T-helper 1 cell treated with Interleukin-12 subunit alpha and Interleukin-12 subunit beta and Interleukin-4 antibody, amounts not matched to agents 30 ng/mL and 1 ng/mL, for 36 hours (primary cell): ENCODE measurements around the gene MAP3K14. TPM values are rescaled to one million over a fixed set of nuclear protein-coding genes. Genes with fewer than 3 reads are reported as not detected.
"Not testable (repeated sequence)": the region's sequence is repeated elsewhere in the genome, so short reads cannot be mapped to it uniquely, and the experiment has no call there.

ENCODE experiments used
- intact Hi-C: fragments of 100-400 bp; cut with micrococcal nuclease; formaldehyde crosslinking; loops from one replicate; pipeline ENCODE4 v1.15.1; 2024
- total RNA-seq: library from RNA; stranded (reverse); gene quantifications from 2 replicates; pipeline ENCODE4 v1.2.3, GENCODE V29; 2022

The MAP3K14 gene
- total RNA-seq, 1 donor from 2014 or later = 44.9 TPM

- intact Hi-C loops = loop anchor here (1.0 kb wide), 1 partner anchor 14 kb away; no protein-coding TSS in a partner anchor
Observed at GRCh38 chr17:45261577-45262515, 55.0 kb downstream of the MAP3K14 start, which contains the start of gene SPATA32. Gene SPATA32 (minus strand): TSS chr17:45262094. CDS start chr17:45262016, 78 bp downstream.

DNA sequence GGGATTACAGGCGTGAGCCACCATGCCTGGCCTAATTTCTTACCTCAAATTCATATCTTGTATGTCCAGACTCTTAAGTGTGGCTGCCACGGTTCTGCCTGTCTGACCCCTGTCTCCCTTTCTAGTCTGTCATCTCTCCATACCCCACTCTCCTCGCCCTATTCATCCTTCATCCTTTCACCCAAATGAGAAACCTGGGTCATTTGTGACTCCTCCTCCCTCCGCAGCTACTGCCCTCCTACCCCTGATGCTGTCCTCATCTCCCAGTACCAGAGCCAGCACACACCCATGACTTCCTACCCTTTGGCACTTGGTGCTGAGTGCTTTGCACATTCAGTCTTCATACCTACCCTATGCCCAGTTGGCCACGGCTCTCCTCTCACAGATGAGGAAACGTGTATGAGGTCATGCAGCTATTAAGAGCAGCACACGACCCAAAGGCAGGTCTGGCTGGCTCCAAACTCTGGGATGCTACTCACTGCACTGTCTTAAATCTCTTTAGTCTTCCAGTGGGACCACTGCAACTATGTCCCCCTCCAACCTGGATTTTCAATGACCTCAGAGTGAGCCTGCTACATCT is 56.5 kb downstream of the MAP3K14 start:
- intact Hi-C loops = no loop called here

GRCh38 chr17:45258981-45259380 is 57.8 kb downstream of the MAP3K14 start:
- intact Hi-C loops = no loop called here

GRCh38 chr17:45257115-45257514 is 59.7 kb downstream of the MAP3K14 start:
- intact Hi-C loops = no loop called here

- intact Hi-C loops = no loop called here
Observed at GRCh38 chr17:45256114-45256966, 60.5 kb downstream of the MAP3K14 start.

DNA sequence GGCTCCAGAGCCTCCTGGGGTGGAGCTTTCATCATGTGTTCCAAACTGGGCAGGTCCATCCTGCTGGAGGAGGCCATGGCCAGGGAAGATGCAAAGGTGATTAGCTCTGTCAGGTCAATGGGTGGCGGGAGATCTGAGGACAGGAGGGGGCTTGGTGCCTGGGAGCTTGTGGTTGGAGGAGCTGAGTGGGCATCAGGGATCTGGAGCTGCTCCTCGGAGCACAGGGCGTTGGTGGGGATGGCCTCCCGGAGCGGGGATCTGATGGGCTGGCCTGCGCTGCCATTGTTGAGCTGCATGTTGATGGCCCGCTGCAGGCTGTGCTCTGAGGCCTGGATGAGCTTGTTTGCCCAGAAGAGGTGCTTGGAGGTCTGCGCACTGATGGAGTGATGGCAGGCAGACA is 61.5 kb downstream of the MAP3K14 start:
- intact Hi-C loops = no loop called here

GRCh38 chr17:45253879-45254278 is 62.9 kb downstream of the MAP3K14 start:
- intact Hi-C loops = no loop called here

- intact Hi-C loops = not testable (repeated sequence)
Observed at GRCh38 chr17:45253237-45253636, 63.6 kb downstream of the MAP3K14 start.

DNA sequence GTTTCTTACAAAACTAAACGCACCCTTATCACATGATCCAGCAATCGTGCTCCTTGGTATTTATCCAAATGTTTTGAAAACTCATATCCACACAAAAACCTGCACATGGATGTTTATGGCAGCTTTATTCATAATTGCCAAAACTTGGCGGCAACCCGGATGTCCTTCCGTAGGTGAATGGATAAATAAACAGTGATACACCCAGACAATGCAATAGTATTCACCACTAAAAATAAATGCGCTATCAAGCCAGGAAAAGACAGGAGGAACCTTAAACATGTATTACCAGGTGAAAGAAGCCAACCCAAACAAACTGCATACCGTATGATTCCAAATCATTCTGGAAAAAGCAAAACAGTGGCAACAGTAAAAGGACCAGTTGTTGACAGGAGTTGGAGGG is 64.9 kb downstream of the MAP3K14 start:
- intact Hi-C loops = no loop called here

- intact Hi-C loops = loop anchor here (1.0 kb wide), 1 partner anchor 14 kb away; the partner anchor contains the start of gene SPATA32
Observed at GRCh38 chr17:45248132-45248957, 68.5 kb downstream of the MAP3K14 start.

DNA sequence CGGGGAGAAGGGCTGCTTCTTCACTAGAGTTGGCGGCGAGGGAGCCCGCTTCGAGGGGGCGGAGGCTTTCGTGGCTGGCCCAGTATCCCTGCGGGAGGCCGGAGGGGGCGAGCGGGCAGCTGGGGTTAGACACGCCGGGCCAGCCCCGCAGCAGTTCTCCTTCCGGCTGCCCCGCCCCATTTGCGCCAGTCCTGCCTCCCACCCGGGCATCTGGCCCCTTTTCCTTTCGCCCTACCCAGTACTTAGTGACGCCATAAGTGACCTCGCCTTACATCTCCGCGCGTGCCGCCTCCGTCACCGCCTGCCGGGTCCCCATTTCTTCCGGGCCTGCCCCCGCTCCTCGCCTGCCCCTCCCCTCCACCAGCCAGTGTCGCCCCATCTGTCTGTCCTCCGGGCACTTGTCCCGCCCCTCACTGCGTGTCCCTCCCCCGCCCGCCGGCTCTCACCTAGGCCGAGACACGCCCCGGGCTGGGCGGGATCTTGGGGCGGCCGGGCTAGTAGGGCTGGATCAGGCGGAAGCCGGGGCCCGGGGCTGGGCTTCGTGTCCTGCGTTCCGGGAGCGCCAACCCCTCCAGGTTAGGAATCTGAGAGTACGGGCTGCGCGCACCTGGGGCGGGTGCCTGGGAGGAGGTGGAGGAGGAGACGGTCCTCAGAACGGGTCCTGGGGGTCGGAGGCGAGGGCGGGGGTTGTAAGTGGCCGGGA is 69.2 kb downstream of the MAP3K14 start:
- intact Hi-C loops = loop anchor here (1.0 kb wide), 12 partner anchors 12 to 186 kb away; partner anchors contain the start of genes ACBD4, HEXIM1, HEXIM2 and MAP3K14

GRCh38 chr17:45246861-45247428 is 69.9 kb downstream of the MAP3K14 start:
- intact Hi-C loops = loop anchor here (1.0 kb wide), 11 partner anchors 12 to 186 kb away; partner anchors contain the start of genes ACBD4, HEXIM1, HEXIM2 and MAP3K14

- intact Hi-C loops = no loop called here
Observed at GRCh38 chr17:45246338-45246737, 70.5 kb downstream of the MAP3K14 start.

GRCh38 chr17:45244725-45245656 is 71.8 kb downstream of the MAP3K14 start:
- intact Hi-C loops = no loop called here

- intact Hi-C loops = no loop called here
Observed at GRCh38 chr17:45243750-45244149, 73.1 kb downstream of the MAP3K14 start.

DNA sequence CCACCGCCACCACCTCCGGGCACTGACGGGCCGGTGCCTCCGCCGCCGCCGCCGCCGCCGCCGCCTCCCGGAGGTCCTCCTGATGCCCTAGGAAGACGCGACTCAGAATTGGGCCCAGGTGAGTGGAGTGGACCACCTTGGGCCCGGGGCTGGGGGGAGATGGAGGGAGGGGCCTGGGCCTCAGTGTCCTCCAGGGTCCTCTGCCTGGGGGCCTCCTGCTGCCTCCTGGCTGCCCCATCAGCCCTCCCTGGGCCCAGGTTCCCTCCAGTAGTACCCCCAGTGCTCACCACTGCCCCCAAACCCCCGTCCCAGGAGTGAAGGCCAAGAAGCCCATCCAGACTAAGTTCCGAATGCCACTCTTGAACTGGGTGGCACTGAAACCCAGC is 74.8 kb downstream of the MAP3K14 start:
- intact Hi-C loops = no loop called here

- intact Hi-C loops = no loop called here
Observed at GRCh38 chr17:45241328-45242028, 75.3 kb downstream of the MAP3K14 start.

GRCh38 chr17:45240905-45241327 is 75.9 kb downstream of the MAP3K14 start:
- intact Hi-C loops = no loop called here
